Glomerular endothelial cell (primary cell): ENCODE measurements around the gene DBN1. TPM values are rescaled to one million over a fixed set of nuclear protein-coding genes. Genes with fewer than 3 reads are reported as not detected.
A peak's percentile ranks its signal among the peaks of the same experiment; 100 is the strongest.

Source experiments
- DNase-seq: peaks from one replicate; pipeline ENCODE4 v3.0.0-alpha.2; 2011; ENCODE audit warnings: low read depth, low spot score; ENCODE audit errors: extremely low read depth
- total RNA-seq: library from RNA; depleted of rRNA; stranded (reverse); fragments of >200 nt; gene quantifications from 2 replicates; pipeline ENCODE4 v1.2.3, GENCODE V29; 2015

The DBN1 gene
- total RNA-seq: 300 and 362 TPM in 2 replicates

GRCh38 chr5:177473443-177474001 lies at the start of gene DBN1:
TSS of gene DBN1 (minus strand) at chr5:177473634. CDS start at chr5:177473521, 113 bp downstream.
- no peak for DNase-seq

- no peak for DNase-seq
Observed at GRCh38 chr5:177520916-177521513, 47.6 kb upstream of the DBN1 start.

GRCh38 chr5:177520271-177520670 lies 46.8 kb upstream of the DBN1 start:
- no peak for DNase-seq

- DNase-seq: no peak
Observed at GRCh38 chr5:177519463-177520235, 46.2 kb upstream of the DBN1 start.

GRCh38 chr5:177516601-177517568 lies 43.5 kb upstream of the DBN1 start, which contains the start of gene DDX41:
TSS of gene DDX41 (minus strand) at chr5:177516961. CDS start at chr5:177516945, 16 bp downstream.
- peak; percentile 97 for DNase-seq

GRCh38 chr5:177515580-177515979 lies 42.1 kb upstream of the DBN1 start:
- no peak for DNase-seq

- DNase-seq: no peak
Observed at GRCh38 chr5:177514541-177514940, 41.1 kb upstream of the DBN1 start.

- DNase-seq: no peak
Observed at GRCh38 chr5:177513500-177513899, 40.1 kb upstream of the DBN1 start.

GRCh38 chr5:177512736-177513380 lies 39.4 kb upstream of the DBN1 start:
- DNase-seq: no peak

GRCh38 chr5:177511796-177512675 lies 38.6 kb upstream of the DBN1 start:
- no peak for DNase-seq

- DNase-seq: no peak
Observed at GRCh38 chr5:177511181-177511580, 37.7 kb upstream of the DBN1 start.

GRCh38 chr5:177510567-177511053 lies 37.2 kb upstream of the DBN1 start:
- DNase-seq: no peak

- DNase-seq: no peak
Observed at GRCh38 chr5:177509991-177510566, 36.6 kb upstream of the DBN1 start.

- no peak for DNase-seq
Observed at GRCh38 chr5:177509381-177509951, 36.0 kb upstream of the DBN1 start, which contains the start of gene DOK3. TSS of gene DOK3 (minus strand) at chr5:177509826. CDS start at chr5:177509540, 286 bp downstream.

GRCh38 chr5:177508837-177509236 lies 35.4 kb upstream of the DBN1 start:
- DNase-seq: no peak

GRCh38 chr5:177508221-177508611 lies 34.8 kb upstream of the DBN1 start:
- no peak for DNase-seq

- DNase-seq: no peak
Observed at GRCh38 chr5:177507596-177508220, 34.3 kb upstream of the DBN1 start.

GRCh38 chr5:177507165-177507564 lies 33.7 kb upstream of the DBN1 start:
- DNase-seq: no peak
